Neural progenitor cell (in vitro differentiated cells): ENCODE results near the gene BEST3.

Source experiments
- EZH2 ChIP-seq: fragments of 200-600 bp; sonication (generic); IDR thresholded peaks from 2 replicates; pipeline ENCODE4 v1.6.1; 2017; ENCODE audit warnings: antibody characterized with exemption, mild to moderate bottlenecking, moderate library complexity
- EZH2phosphoT487 ChIP-seq: fragments of 200-600 bp; sonication (generic); IDR thresholded peaks from 2 replicates; pipeline ENCODE4 v1.6.1; 2017; ENCODE audit warnings: antibody characterized with exemption
- TF ChIP-seq, protein P1 (sequence below): fragments of 200-600 bp; sonication (generic); IDR thresholded peaks from 2 replicates; pipeline ENCODE4 v1.5.1; 2017; ENCODE audit warnings: antibody characterized with exemption, mild to moderate bottlenecking

GRCh38 chr12:69658203-69658602 lies 40.9 kb downstream of the BEST3 start:
- TF ChIP-seq, protein P1, sequence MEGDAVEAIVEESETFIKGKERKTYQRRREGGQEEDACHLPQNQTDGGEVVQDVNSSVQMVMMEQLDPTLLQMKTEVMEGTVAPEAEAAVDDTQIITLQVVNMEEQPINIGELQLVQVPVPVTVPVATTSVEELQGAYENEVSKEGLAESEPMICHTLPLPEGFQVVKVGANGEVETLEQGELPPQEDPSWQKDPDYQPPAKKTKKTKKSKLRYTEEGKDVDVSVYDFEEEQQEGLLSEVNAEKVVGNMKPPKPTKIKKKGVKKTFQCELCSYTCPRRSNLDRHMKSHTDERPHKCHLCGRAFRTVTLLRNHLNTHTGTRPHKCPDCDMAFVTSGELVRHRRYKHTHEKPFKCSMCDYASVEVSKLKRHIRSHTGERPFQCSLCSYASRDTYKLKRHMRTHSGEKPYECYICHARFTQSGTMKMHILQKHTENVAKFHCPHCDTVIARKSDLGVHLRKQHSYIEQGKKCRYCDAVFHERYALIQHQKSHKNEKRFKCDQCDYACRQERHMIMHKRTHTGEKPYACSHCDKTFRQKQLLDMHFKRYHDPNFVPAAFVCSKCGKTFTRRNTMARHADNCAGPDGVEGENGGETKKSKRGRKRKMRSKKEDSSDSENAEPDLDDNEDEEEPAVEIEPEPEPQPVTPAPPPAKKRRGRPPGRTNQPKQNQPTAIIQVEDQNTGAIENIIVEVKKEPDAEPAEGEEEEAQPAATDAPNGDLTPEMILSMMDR = no peak
- TF ChIP-seq EZH2 = no peak
- TF ChIP-seq EZH2phosphoT487 = no peak
